H1 (cell line): ENCODE measurements around the gene PCDHGA8. TPM values are rescaled to one million over a fixed set of nuclear protein-coding genes. Genes with fewer than 3 reads are reported as not detected.

Source experiments
- CTCF ChIA-PET: fragments of 300-600 bp; sonication (Branson Sonifier 250); formaldehyde crosslinking; loops from one replicate; lab custom pipeline; 2021; ENCODE audit not compliant: partially characterized antibody; lab: Charles Lee
- POLR2A ChIA-PET: fragments of 300-600 bp; sonication (Branson Sonifier 250); formaldehyde crosslinking; loops from one replicate; lab custom pipeline; 2021; ENCODE audit warnings: inconsistent platforms; ENCODE audit not compliant: partially characterized antibody; lab: Charles Lee
- DNase-seq, 2 experiments: peaks; one replicate each; pipeline versions ENCODE4 v3.0.0 to v3.0.0-alpha.2; 2010 to 2022; ENCODE audit warnings: low spot score in 2 of 2, low read depth in 1 of 2, mixed read lengths in 1 of 2
- FAIRE-seq: peaks from 2 replicates; lab custom pipeline; 2011; peaks lifted over from hg19 to GRCh38; lab: Jason Lieb, UNC
- H2AFZ ChIP-seq: 2 replicates; pipeline ENCODE4 v1.8.1; 2012; ENCODE audit warnings: low read length, inconsistent platforms
- H2AK5ac ChIP-seq: 2 replicates; pipeline ENCODE4 v1.6.1; 2013; ENCODE audit warnings: low read depth, low read length
- H2BK120ac ChIP-seq: replicated peaks from 2 replicates; pipeline ENCODE3; 2013; ENCODE audit warnings: low read depth, low read length, inconsistent platforms
- H2BK12ac ChIP-seq: 2 replicates; pipeline ENCODE4 v1.6.1; 2013; ENCODE audit warnings: low read depth, low read length
- H2BK15ac ChIP-seq: 2 replicates; pipeline ENCODE4 v1.6.1; 2013; ENCODE audit warnings: low read length
- H2BK20ac ChIP-seq: 2 replicates; pipeline ENCODE4 v1.6.1; 2013; ENCODE audit warnings: low read length
- H2BK5ac ChIP-seq: 2 replicates; pipeline ENCODE4 v1.6.1; 2013; ENCODE audit warnings: low read depth, low read length
- H3K14ac ChIP-seq: 2 replicates; pipeline ENCODE4 v1.6.1; 2013; ENCODE audit warnings: inconsistent platforms; ENCODE audit not compliant: insufficient read length
- H3K18ac ChIP-seq: 2 replicates; pipeline ENCODE4 v1.6.1; 2013; ENCODE audit warnings: low read length; ENCODE audit errors: extremely low read depth
- H3K23ac ChIP-seq: 2 replicates; pipeline ENCODE4 v1.6.1; 2013; ENCODE audit warnings: inconsistent platforms; ENCODE audit not compliant: insufficient read length
- H3K23me2 ChIP-seq: 2 replicates; pipeline ENCODE4 v1.6.1; 2013; ENCODE audit warnings: low read depth, low read length
- H3K27ac ChIP-seq: 2 replicates; pipeline ENCODE4 v1.6.1; 2011; ENCODE audit warnings: low read depth, low read length, inconsistent platforms
- H3K27me3 ChIP-seq, 4 experiments: replicated peaks in 1 of 4; 1 replicate in 1 of 4; 2 replicates in 3 of 4; pipeline versions ENCODE4 v1.6.1 to v1.8.1; 2011 to 2013; ENCODE audit warnings: low read length in 3 of 4, mild to moderate bottlenecking in 3 of 4, inconsistent platforms in 2 of 4, mixed read lengths in 2 of 4, moderate library complexity in 1 of 4; ENCODE audit not compliant: control insufficient read depth in 3 of 4, insufficient read depth in 3 of 4; ENCODE audit errors: extremely low read depth in 1 of 4
- H3K36me3 ChIP-seq, 4 experiments: 2 replicates each; pipeline versions ENCODE4 v1.6.1 to v1.8.1; 2011 to 2013; ENCODE audit warnings: mild to moderate bottlenecking in 4 of 4, low read length in 3 of 4, moderate library complexity in 2 of 4, control low read depth in 1 of 4, inconsistent platforms in 1 of 4; ENCODE audit not compliant: insufficient read depth in 4 of 4, control insufficient read depth in 2 of 4
- H3K4ac ChIP-seq: replicated peaks from 2 replicates; pipeline ENCODE3; 2013; ENCODE audit warnings: low read length, low read depth, mixed read lengths, inconsistent platforms; ENCODE audit not compliant: insufficient read length
- H3K4me1 ChIP-seq, 4 experiments: replicated peaks in 1 of 4; 1 replicate in 1 of 4; 2 replicates in 3 of 4; pipeline versions ENCODE4 v1.6.1 to v1.8.1; 2011 to 2013; ENCODE audit warnings: low read length in 3 of 4, inconsistent platforms in 2 of 4, mixed read lengths in 1 of 4; ENCODE audit not compliant: insufficient read depth in 4 of 4, control insufficient read depth in 3 of 4
- H3K4me2 ChIP-seq, 2 experiments: 2 replicates each; pipeline versions ENCODE4 v1.6.1 to v1.8.1; 2011 to 2013; ENCODE audit warnings: low read depth in 2 of 2, low read length in 2 of 2, control low read depth in 1 of 2, inconsistent platforms in 1 of 2, mild to moderate bottlenecking in 1 of 2; ENCODE audit not compliant: insufficient read depth in 1 of 2
- H3K4me3 ChIP-seq, 4 experiments: fragments of 200-600, 300-600 bp in 1 of 4; sonication (generic), shearing (Covaris generic), sonication (Bioruptor Twin) in 1 of 4; 2 replicates each; pipeline versions ENCODE4 v1.5.1 to v1.8.1; 2011 to 2016; ENCODE audit warnings: low read length in 4 of 4, low read depth in 3 of 4, control low read depth in 2 of 4, inconsistent platforms in 2 of 4, mild to moderate bottlenecking in 2 of 4, mixed read lengths in 1 of 4, moderate library complexity in 1 of 4; ENCODE audit not compliant: insufficient read depth in 2 of 4; ENCODE audit errors: extremely low read depth in 1 of 4
- H3K56ac ChIP-seq: replicated peaks from 2 replicates; pipeline ENCODE3; 2013; ENCODE audit warnings: low read depth, mild to moderate bottlenecking, mixed read lengths, low read length, inconsistent platforms; ENCODE audit not compliant: insufficient read length
- H3K79me1 ChIP-seq: 2 replicates; pipeline ENCODE4 v1.6.1; 2013; ENCODE audit warnings: low read depth, low read length, control low read depth
- H3K79me2 ChIP-seq, 2 experiments: 2 replicates each; pipeline versions ENCODE4 v1.6.1 to v1.8.1; 2012 to 2013; ENCODE audit warnings: low read length in 2 of 2, mild to moderate bottlenecking in 2 of 2, inconsistent platforms in 1 of 2; ENCODE audit not compliant: insufficient read depth in 2 of 2, control insufficient read depth in 1 of 2
- H3K9ac ChIP-seq, 4 experiments: replicated peaks in 1 of 4; 1 replicate in 1 of 4; 2 replicates in 3 of 4; pipeline versions ENCODE4 v1.6.1 to v1.8.1; 2011 to 2013; ENCODE audit warnings: low read depth in 3 of 4, low read length in 3 of 4, control low read depth in 2 of 4, mild to moderate bottlenecking in 2 of 4, moderate library complexity in 2 of 4, inconsistent platforms in 1 of 4; ENCODE audit errors: extremely low read depth in 1 of 4
- H3K9me3 ChIP-seq, 2 experiments: 2 replicates each; pipeline versions ENCODE4 v1.6.1 to v1.8.1; 2012 to 2013; ENCODE audit warnings: mild to moderate bottlenecking in 2 of 2, moderate library complexity in 2 of 2, control low read depth in 1 of 2, inconsistent platforms in 1 of 2, low read depth in 1 of 2, low read length in 1 of 2, mixed read lengths in 1 of 2; ENCODE audit not compliant: insufficient read depth in 2 of 2
- H4K20me1 ChIP-seq, 2 experiments: replicated peaks in 1 of 2; 2 replicates each; pipeline versions ENCODE3 to v1.8.1; 2011 to 2013; ENCODE audit warnings: inconsistent platforms in 2 of 2, low read length in 2 of 2, mild to moderate bottlenecking in 1 of 2; ENCODE audit not compliant: insufficient read depth in 2 of 2, control insufficient read depth in 1 of 2
- H4K5ac ChIP-seq: 2 replicates; pipeline ENCODE4 v1.6.1; 2013; ENCODE audit warnings: low read length, low read depth, mixed read lengths, inconsistent platforms; ENCODE audit not compliant: insufficient read length
- H4K8ac ChIP-seq: 2 replicates; pipeline ENCODE4 v1.8.0; 2013; ENCODE audit warnings: mild to moderate bottlenecking, moderate library complexity, low read length, inconsistent platforms; ENCODE audit not compliant: insufficient read depth; ENCODE audit errors: extremely low read depth
- H4K91ac ChIP-seq: replicated peaks from 2 replicates; pipeline ENCODE3; 2013; ENCODE audit warnings: low read length, mixed read lengths, inconsistent platforms; ENCODE audit not compliant: insufficient read length
- CTCF ChIP-seq, 3 experiments: IDR thresholded peaks; 1 replicate in 2 of 3; 2 replicates in 1 of 3; pipeline versions ENCODE4 v1.5.1 to v1.6.1; 2011; ENCODE audit warnings: low read length in 3 of 3, mild to moderate bottlenecking in 3 of 3, inconsistent platforms in 2 of 3, low read depth in 1 of 3, moderate library complexity in 1 of 3; ENCODE audit not compliant: insufficient read depth in 1 of 3; ENCODE audit errors: control extremely low read depth in 1 of 3
- RAD21 ChIP-seq, 2 experiments: IDR thresholded peaks in 1 of 2; conservative IDR thresholded peaks in 1 of 2; 2 replicates each; pipeline ENCODE4 v1.6.1; 2011; ENCODE audit warnings: low read depth in 2 of 2, low read length in 2 of 2, improper control_type of control experiment in 1 of 2, inconsistent platforms in 1 of 2, mild to moderate bottlenecking in 1 of 2, moderate library complexity in 1 of 2
- RFX5 ChIP-seq: IDR thresholded peaks from 2 replicates; pipeline ENCODE4 v1.6.1; 2011; ENCODE audit warnings: low read depth, low read length, improper control_type of control experiment, borderline replicate concordance
- WGBS, 2 experiments: shearing (Covaris generic) in 1 of 2; methylation state at CpG; one replicate each; pipeline versions ENCODE4 v1.1.6 to v1.1.7; 2013 to 2015; ENCODE audit warnings: low lambda C conversion rate in 2 of 2, mixed read lengths in 2 of 2, inconsistent platforms in 1 of 2, low coverage in 1 of 2, missing lambda C conversion rate in 1 of 2; ENCODE audit not compliant: insufficient replicate concordance in 2 of 2, insufficient coverage in 1 of 2, insufficient read length in 1 of 2; ENCODE audit errors: extremely low coverage in 1 of 2, missing lambda C conversion rate in 1 of 2; 5-methylcytosine and 5-hydroxymethylcytosine counted together
- polyA plus RNA-seq, 7 experiments: library from polyadenylated mRNA; depleted of rRNA in 3 of 7; stranded (reverse) in 5 of 7; unstranded in 2 of 7; fragments of >200 nt in 5 of 7; fragments of 200-250 nt in 2 of 7; gene quantifications; 1 replicate in 5 of 7; 2 replicates in 1 of 7; 4 replicates in 1 of 7; pipeline versions ENCODE4 v1.2.1 to v1.2.3, GENCODE V29; 2011 to 2013; ENCODE audit warnings: missing spikeins in 2 of 7, mixed read lengths in 2 of 7
- total RNA-seq: library from RNA; stranded (reverse); fragmentation: NEBNext Ultra II Directional; extraction: Animal tissue kit (Norgen Biotek cat#: 25700); gene quantifications from 2 replicates; pipeline ENCODE4 v1.2.1, GENCODE V29; 2021

The PCDHGA8 gene
- total and polyA plus RNA-seq, 2 of the 8 experiments (the other 6 are each of a cell fraction or from before 2014, with no cell fraction given) = 0.79 to 1.4 TPM

DNA sequence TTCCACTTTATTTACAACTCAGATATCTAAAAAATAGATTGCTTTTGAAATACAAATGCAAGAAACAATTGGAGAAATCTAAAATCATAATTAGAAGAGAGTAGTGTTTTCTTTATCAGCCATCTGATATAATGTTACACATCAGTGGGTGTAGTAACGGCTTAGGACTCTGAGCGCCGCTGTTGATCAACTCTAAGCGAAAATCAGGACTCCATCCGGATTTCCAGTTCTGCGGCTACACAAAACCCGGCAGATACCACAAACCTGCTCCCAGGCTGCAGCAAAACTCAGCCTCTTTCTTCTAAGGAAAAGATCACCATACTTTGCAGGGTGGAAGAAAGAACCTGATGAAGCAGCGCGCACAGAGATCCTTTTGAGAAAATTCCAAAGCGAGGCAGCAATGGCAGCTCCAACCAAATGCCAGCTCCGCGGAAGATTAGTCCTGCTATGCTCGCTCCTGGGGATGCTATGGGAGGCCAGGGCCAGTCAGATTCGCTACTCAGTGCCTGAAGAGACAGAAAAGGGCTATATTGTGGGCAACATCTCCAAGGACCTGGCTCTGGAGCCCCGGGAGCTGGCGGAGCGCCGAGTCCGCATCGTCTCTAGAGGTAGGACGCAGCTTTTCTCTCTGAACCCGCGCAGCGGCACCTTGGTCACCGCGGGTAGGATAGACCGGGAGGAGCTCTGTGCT, 10.3 kb downstream of the PCDHGA8 start, which contains the start of gene PCDHGA9:
Gene PCDHGA9, plus strand, starts transcription at position 226 of the 691 bp plus-strand sequence. Its CDS starts 175 bp downstream, at position 401.
- no peak within 1 kb of the TSS for H3K23ac ChIP-seq
- peaks cover 26 to 43% of the 10 kb centered on the region in 2 experiments for H3K9me3 ChIP-seq
- no peaks in the 10 kb centered on the region for H4K20me1 ChIP-seq
- DNase-seq = no peak
- H4K8ac ChIP-seq = no peak within 1 kb of the TSS
- no peaks in the 10 kb centered on the region for H3K27me3 ChIP-seq
- peaks cover 0 to 12% (median 0%) of the 10 kb centered on the region in 4 experiments; a peak in 1 of 8 replicates for H3K36me3 ChIP-seq
- no peak within 1 kb of the TSS for H3K4ac ChIP-seq
- H3K14ac ChIP-seq = no peak within 1 kb of the TSS
- 94% methylated on average over 26 of the region's 27 CpGs; no CpG with 5 or more reads in 1 of the 2 experiments for WGBS, 2 experiments
- ChIA-PET CTCF (interaction anchor here (0.6 to 23.3 kb wide), 17 partner anchors 10 to 247 kb away, joined by 3 to 1236 read pairs (median 4); partner anchors contain the start of genes PCDHGA10, PCDHGA11, PCDHGA8 and PCDHGB1), POLR2A (no interaction called here)
- no peak within 1 kb of the TSS for H3K9ac ChIP-seq
- no peak within 1 kb of the TSS for H2AFZ ChIP-seq
- no peak within 1 kb of the TSS for H4K91ac ChIP-seq
- no peak within 1 kb of the TSS for H3K4me3 ChIP-seq
- H3K79me1 ChIP-seq = no peaks in the 10 kb centered on the region
- H2BK15ac ChIP-seq = no peak within 1 kb of the TSS
- no peak within 1 kb of the TSS for H3K27ac ChIP-seq
- no peak within 1 kb of the TSS for H3K4me2 ChIP-seq
- no peak within 1 kb of the TSS for H2BK120ac ChIP-seq
- H2BK12ac ChIP-seq = no peak within 1 kb of the TSS
- H3K4me1 ChIP-seq = no peaks in the 10 kb centered on the region
- H3K23me2 ChIP-seq = no peaks in the 10 kb centered on the region
- no peak within 1 kb of the TSS for H4K5ac ChIP-seq
- no peak within 1 kb of the TSS for H3K56ac ChIP-seq
- H2BK5ac ChIP-seq = no peak within 1 kb of the TSS
- H3K79me2 ChIP-seq = no peaks in the 10 kb centered on the region
- H3K18ac ChIP-seq = no peak within 1 kb of the TSS
- TF ChIP-seq RAD21 (IDR thresholded peaks at IDR 0.05 in 1 of 2, conservative IDR thresholded peaks at IDR 0.05 in 1 of 2; ENCODE audit: low read depth in 2 of 2, low read length in 2 of 2) (peak; percentile 33 to 46), RFX5 (no peak), CTCF (IDR thresholded peaks at IDR 0.05; ENCODE audit: control extremely low read depth in 1 of 3, insufficient read depth in 1 of 3, low read depth in 1 of 3, low read length in 3 of 3) (peak in 2 of 3 experiments; percentile 21 to 35; a peak in 3 of 4 replicates)
- H2AK5ac ChIP-seq = no peak within 1 kb of the TSS
- FAIRE-seq = no peak
- H2BK20ac ChIP-seq = no peak within 1 kb of the TSS
